ENCODE measurements around the gene ZNF599. TPM values are rescaled to one million over a fixed set of nuclear protein-coding genes. Genes with fewer than 3 reads are reported as not detected.
A peak's percentile ranks its signal among the peaks of the same experiment; 100 is the strongest.

ZNF599 gene
- total RNA-seq, result 1 to 10 TPM; 2.4 to 5.5 TPM

- H3K27ac ChIP-seq, result peak within 1 kb of the TSS; percentile 58 to 85
- no peak for TF ChIP-seq CTCF (IDR thresholded peaks at IDR 0.05)
- peaks cover 0 to 13% of the 10 kb centered on the region in 2 donors for H3K4me1 ChIP-seq
- H3K9me3 ChIP-seq, result no peaks in the 10 kb centered on the region
- peak; percentile 90 for DNase-seq (ENCODE audit: low spot score)
- peaks cover 3% of the 10 kb centered on the region for H3K36me3 ChIP-seq
- H3K4me3 ChIP-seq, result peak within 1 kb of the TSS; percentile 58 to 93
- H3K27me3 ChIP-seq, result no peaks in the 10 kb centered on the region
Observed at GRCh38 chr19:34772697-34773554, at the start of gene ZNF599. Gene ZNF599, minus strand, starts transcription at chr19:34773215. Its CDS starts 374 bp downstream, at chr19:34772841.

GRCh38 chr19:34818270-34818669 is 45.3 kb upstream of the ZNF599 start:
- H3K9me3 ChIP-seq, result no peaks in the 10 kb centered on the region
- DNase-seq (ENCODE audit: low spot score), result no peak
- H3K27ac ChIP-seq, result no peak overlapping the region
- H3K4me3 ChIP-seq, result no peak overlapping the region
- H3K27me3 ChIP-seq, result no peaks in the 10 kb centered on the region
- H3K36me3 ChIP-seq, result peaks cover 10% of the 10 kb centered on the region
- no peak for TF ChIP-seq CTCF (IDR thresholded peaks at IDR 0.05)
- no peaks in the 10 kb centered on the region for H3K4me1 ChIP-seq

GRCh38 chr19:34816708-34817107 is 43.7 kb upstream of the ZNF599 start:
- no peak overlapping the region for H3K4me3 ChIP-seq
- no peaks in the 10 kb centered on the region for H3K27me3 ChIP-seq
- no peak for DNase-seq (ENCODE audit: low spot score)
- no peaks in the 10 kb centered on the region for H3K4me1 ChIP-seq
- peaks cover 10% of the 10 kb centered on the region for H3K36me3 ChIP-seq
- H3K9me3 ChIP-seq, result no peaks in the 10 kb centered on the region
- H3K27ac ChIP-seq, result no peak overlapping the region
- TF ChIP-seq CTCF (IDR thresholded peaks at IDR 0.05), result no peak

GRCh38 chr19:34808566-34808965 is 35.6 kb upstream of the ZNF599 start:
- TF ChIP-seq CTCF (IDR thresholded peaks at IDR 0.05), result no peak
- no peaks in the 10 kb centered on the region for H3K4me1 ChIP-seq
- no peaks in the 10 kb centered on the region for H3K27me3 ChIP-seq
- no peaks in the 10 kb centered on the region for H3K36me3 ChIP-seq
- H3K9me3 ChIP-seq, result peaks cover 0 to 7% of the 10 kb centered on the region in 2 donors
- no peak for DNase-seq (ENCODE audit: low spot score)
- no peak overlapping the region for H3K4me3 ChIP-seq
- no peak overlapping the region for H3K27ac ChIP-seq

- DNase-seq (ENCODE audit: low spot score), result no peak
- no peak overlapping the region for H3K4me3 ChIP-seq
- H3K27me3 ChIP-seq, result no peaks in the 10 kb centered on the region
- no peaks in the 10 kb centered on the region for H3K4me1 ChIP-seq
- H3K9me3 ChIP-seq, result peaks cover 0 to 7% of the 10 kb centered on the region in 2 donors
- no peaks in the 10 kb centered on the region for H3K36me3 ChIP-seq
- H3K27ac ChIP-seq, result no peak overlapping the region
- no peak for TF ChIP-seq CTCF (IDR thresholded peaks at IDR 0.05)
Observed at GRCh38 chr19:34806976-34807860, 34.2 kb upstream of the ZNF599 start.

All from right atrium auricular region (tissue), 2 donors.